Measurements from ENCODE around the gene ANKRD18A.

Gene ANKRD18A

GRCh38 chr9:38621434-38622287 is 1.3 kb upstream of the ANKRD18A start:
- TF ChIP-seq, protein P1, sequence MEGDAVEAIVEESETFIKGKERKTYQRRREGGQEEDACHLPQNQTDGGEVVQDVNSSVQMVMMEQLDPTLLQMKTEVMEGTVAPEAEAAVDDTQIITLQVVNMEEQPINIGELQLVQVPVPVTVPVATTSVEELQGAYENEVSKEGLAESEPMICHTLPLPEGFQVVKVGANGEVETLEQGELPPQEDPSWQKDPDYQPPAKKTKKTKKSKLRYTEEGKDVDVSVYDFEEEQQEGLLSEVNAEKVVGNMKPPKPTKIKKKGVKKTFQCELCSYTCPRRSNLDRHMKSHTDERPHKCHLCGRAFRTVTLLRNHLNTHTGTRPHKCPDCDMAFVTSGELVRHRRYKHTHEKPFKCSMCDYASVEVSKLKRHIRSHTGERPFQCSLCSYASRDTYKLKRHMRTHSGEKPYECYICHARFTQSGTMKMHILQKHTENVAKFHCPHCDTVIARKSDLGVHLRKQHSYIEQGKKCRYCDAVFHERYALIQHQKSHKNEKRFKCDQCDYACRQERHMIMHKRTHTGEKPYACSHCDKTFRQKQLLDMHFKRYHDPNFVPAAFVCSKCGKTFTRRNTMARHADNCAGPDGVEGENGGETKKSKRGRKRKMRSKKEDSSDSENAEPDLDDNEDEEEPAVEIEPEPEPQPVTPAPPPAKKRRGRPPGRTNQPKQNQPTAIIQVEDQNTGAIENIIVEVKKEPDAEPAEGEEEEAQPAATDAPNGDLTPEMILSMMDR (IDR thresholded peaks at IDR 0.05): no peak

GRCh38 chr9:38619556-38620447 is 594 bp downstream of the ANKRD18A start:
- TF ChIP-seq, protein P1 (IDR thresholded peaks at IDR 0.05): no peak

GRCh38 chr9:38529317-38529716 is 91.1 kb downstream of the ANKRD18A start:
- TF ChIP-seq, protein P1 (IDR thresholded peaks at IDR 0.05): no peak

DNA sequence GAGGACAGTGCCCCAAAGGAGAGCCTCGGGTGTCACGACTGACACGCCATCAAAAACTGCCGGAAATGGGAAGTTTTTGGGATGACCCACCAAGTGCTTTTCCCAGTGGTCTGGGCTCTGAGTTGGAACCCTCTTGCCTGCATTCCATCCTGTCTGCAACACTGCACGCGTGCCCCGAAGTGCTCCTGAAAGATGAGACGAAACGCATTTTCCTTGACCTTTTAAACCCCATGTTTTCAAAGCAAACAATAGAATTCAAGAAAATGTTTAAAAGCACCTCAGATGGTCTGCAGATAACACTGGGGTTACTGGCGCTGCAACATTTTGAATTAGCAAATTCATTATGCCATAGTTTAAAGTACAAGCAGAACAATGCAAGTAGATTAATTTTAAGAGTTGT is 92.9 kb downstream of the ANKRD18A start:
- TF ChIP-seq, protein P1 (IDR thresholded peaks at IDR 0.05): no peak

GRCh38 chr9:38526591-38526990 is 93.8 kb downstream of the ANKRD18A start:
- TF ChIP-seq, protein P1 (IDR thresholded peaks at IDR 0.05): no peak

DNA sequence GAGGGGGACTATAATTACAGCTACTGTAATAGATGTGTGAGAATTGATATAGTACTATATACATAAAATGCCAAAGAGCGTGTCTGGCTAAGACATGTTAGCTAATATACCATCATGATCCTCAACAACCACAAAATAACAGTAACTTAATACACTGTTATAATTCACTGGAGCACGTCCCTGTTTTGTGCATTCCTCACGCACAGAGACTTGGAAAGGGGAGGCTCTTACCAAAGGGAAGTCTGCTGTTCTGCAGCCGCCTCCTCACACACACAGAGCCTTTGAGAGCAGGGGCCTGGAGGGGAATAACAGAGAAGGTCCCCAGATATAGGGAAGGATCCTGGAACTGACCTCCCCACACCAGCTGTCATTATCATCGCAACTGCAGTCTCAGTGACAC is 97.3 kb downstream of the ANKRD18A start:
- TF ChIP-seq, protein P1 (IDR thresholded peaks at IDR 0.05): no peak

DNA sequence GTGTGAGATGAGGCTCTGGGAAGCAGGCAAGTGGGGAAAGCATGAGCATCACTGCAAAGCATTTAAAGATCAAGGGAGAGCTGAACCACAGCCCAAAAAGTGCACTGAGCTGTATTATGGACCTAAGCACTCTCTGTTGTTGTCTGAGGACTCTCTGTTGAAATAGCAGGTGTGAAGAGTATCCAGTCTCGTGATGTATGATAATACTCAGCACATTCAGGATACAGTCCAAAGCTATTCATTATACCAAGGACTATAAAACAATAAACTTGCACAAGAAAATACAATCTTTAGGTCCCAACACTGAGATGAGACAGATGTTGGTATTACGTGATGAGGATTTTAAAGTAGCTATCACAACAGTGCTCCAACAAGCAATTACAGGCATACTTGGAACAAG is 98.6 kb downstream of the ANKRD18A start:
- TF ChIP-seq, protein P1 (IDR thresholded peaks at IDR 0.05): no peak

Data from LNCAP (cell line).